Neuronal stem cell (in vitro differentiated cells): ENCODE data around the gene FBXO8.

Source experiments
- DNase-seq: peaks from one replicate; pipeline ENCODE4 v3.0.0-alpha.2; 2013; ENCODE audit warnings: low spot score
- H2AFZ ChIP-seq: one replicate; pipeline ENCODE4 v1.6.1; 2013; ENCODE audit warnings: mild to moderate bottlenecking, low read length, inconsistent platforms
- H2AK5ac ChIP-seq: 2 replicates; pipeline ENCODE4 v1.6.1; 2013; ENCODE audit warnings: low read depth, mild to moderate bottlenecking, inconsistent platforms, low read length, moderate library complexity, mixed read lengths
- H2BK120ac ChIP-seq: 2 replicates; pipeline ENCODE4 v1.6.1; 2013; ENCODE audit warnings: low read depth, mild to moderate bottlenecking, inconsistent platforms, low read length, moderate library complexity, mixed read lengths
- H2BK12ac ChIP-seq: one replicate; pipeline ENCODE4 v1.6.1; 2013; ENCODE audit warnings: low read length, inconsistent platforms
- H2BK15ac ChIP-seq: 2 replicates; pipeline ENCODE4 v1.6.1; 2013; ENCODE audit warnings: mild to moderate bottlenecking, low read length, inconsistent platforms, mixed read lengths
- H2BK5ac ChIP-seq: one replicate; pipeline ENCODE4 v1.6.1; 2013; ENCODE audit warnings: inconsistent platforms, mild to moderate bottlenecking, low read length, moderate library complexity
- H3K14ac ChIP-seq: one replicate; pipeline ENCODE4 v1.6.1; 2013; ENCODE audit warnings: low read length, inconsistent platforms
- H3K18ac ChIP-seq: 2 replicates; pipeline ENCODE4 v1.6.1; 2013; ENCODE audit warnings: low read length, inconsistent platforms
- H3K23ac ChIP-seq: 2 replicates; pipeline ENCODE4 v1.6.1; 2013; ENCODE audit warnings: low read depth, mild to moderate bottlenecking, mixed read lengths, low read length, inconsistent platforms; ENCODE audit not compliant: poor library complexity
- H3K27ac ChIP-seq: replicated peaks from 3 replicates; pipeline ENCODE4 v1.5.1; 2013; ENCODE audit warnings: low read length, inconsistent platforms
- H3K27me3 ChIP-seq, 3 experiments: 2 replicates each; pipeline ENCODE4 v1.6.1; 2013; ENCODE audit warnings: low read length in 3 of 3, mild to moderate bottlenecking in 2 of 3, inconsistent platforms in 1 of 3, low read depth in 1 of 3, mixed read lengths in 1 of 3, moderate library complexity in 1 of 3; ENCODE audit not compliant: control insufficient read depth in 3 of 3, insufficient read depth in 3 of 3
- H3K36me3 ChIP-seq, 2 donors: replicated peaks in 1 of 2; 2 replicates each; pipeline ENCODE4 v1.6.1; 2013; ENCODE audit warnings: low read length in 2 of 2; ENCODE audit not compliant: control insufficient read depth in 2 of 2, insufficient read depth in 2 of 2
- H3K4ac ChIP-seq: 2 replicates; pipeline ENCODE4 v1.6.1; 2013; ENCODE audit warnings: inconsistent platforms, mild to moderate bottlenecking, low read length, moderate library complexity
- H3K4me1 ChIP-seq, 2 donors: 1 replicate in 1 of 2; 2 replicates in 1 of 2; pipeline ENCODE4 v1.6.1; 2013; ENCODE audit warnings: low read length in 2 of 2, low read depth in 1 of 2; ENCODE audit not compliant: control insufficient read depth in 2 of 2, insufficient read depth in 1 of 2
- H3K4me2 ChIP-seq: one replicate; pipeline ENCODE4 v1.6.1; 2013; ENCODE audit warnings: mild to moderate bottlenecking, low read length, inconsistent platforms; ENCODE audit not compliant: insufficient read depth, poor library complexity, severe bottlenecking
- H3K4me3 ChIP-seq, 2 donors: 2 replicates each; pipeline ENCODE4 v1.5.1; 2013; ENCODE audit warnings: low read length in 2 of 2, mild to moderate bottlenecking in 2 of 2, inconsistent platforms in 1 of 2, moderate library complexity in 1 of 2
- H3K79me1 ChIP-seq: one replicate; pipeline ENCODE4 v1.6.1; 2013; ENCODE audit warnings: low read depth, mild to moderate bottlenecking, inconsistent platforms, low read length, moderate library complexity
- H3K9ac ChIP-seq: one replicate; pipeline ENCODE4 v1.6.1; 2013; ENCODE audit warnings: mild to moderate bottlenecking, low read depth, low read length, inconsistent platforms; ENCODE audit not compliant: poor library complexity
- H3K9me3 ChIP-seq, 2 donors: replicated peaks in 1 of 2; 2 replicates each; pipeline versions ENCODE3 to v1.6.1; 2013; ENCODE audit warnings: low read length in 2 of 2, mild to moderate bottlenecking in 2 of 2, inconsistent platforms in 1 of 2, low read depth in 1 of 2, mixed read lengths in 1 of 2, moderate library complexity in 1 of 2; ENCODE audit not compliant: control insufficient read depth in 2 of 2, insufficient read depth in 1 of 2
- H4K8ac ChIP-seq: one replicate; pipeline ENCODE4 v1.6.1; 2013; ENCODE audit warnings: low read depth, mild to moderate bottlenecking, inconsistent platforms, low read length, moderate library complexity
- H4K91ac ChIP-seq: one replicate; pipeline ENCODE4 v1.6.1; 2013; ENCODE audit warnings: low read length, low read depth, mild to moderate bottlenecking, inconsistent platforms; ENCODE audit not compliant: poor library complexity
- WGBS, 2 donors: extraction: QIAGEN DNeasy Blood & Tissue Kit; methylation state at CpG; one replicate each; pipeline ENCODE4 v1.1.7; 2013; ENCODE audit warnings: missing lambda C conversion rate in 2 of 2, mixed read lengths in 1 of 2; ENCODE audit not compliant: insufficient read length in 2 of 2, insufficient replicate concordance in 1 of 2; ENCODE audit errors: extremely low coverage in 2 of 2; 5-methylcytosine and 5-hydroxymethylcytosine counted together

Gene FBXO8

GRCh38 chr4:174281182-174281737, 2.2 kb downstream of the FBXO8 start:
- no peak overlapping the region for H2BK120ac ChIP-seq
- peaks cover 0 to 6% of the 10 kb centered on the region in 2 donors for H3K9me3 ChIP-seq
- no peak overlapping the region for H4K8ac ChIP-seq
- no peak overlapping the region for H3K14ac ChIP-seq
- H3K27ac ChIP-seq, result no peak overlapping the region
- no peak overlapping the region for H2AFZ ChIP-seq
- H3K79me1 ChIP-seq, result peaks cover 1% of the 10 kb centered on the region
- no CpG with 5 or more reads among the region's 5 CpGs for WGBS, 2 donors
- no peaks in the 10 kb centered on the region for H3K36me3 ChIP-seq
- H3K18ac ChIP-seq, result no peak overlapping the region
- no peak overlapping the region for H2BK15ac ChIP-seq
- no peak overlapping the region for H2BK5ac ChIP-seq
- H4K91ac ChIP-seq, result no peak overlapping the region
- H2AK5ac ChIP-seq, result no peak overlapping the region
- H3K9ac ChIP-seq, result no peak overlapping the region
- H3K4me3 ChIP-seq, result no peak overlapping the region
- H3K4me2 ChIP-seq, result no peak overlapping the region
- DNase-seq, result no peak
- no peak overlapping the region for H2BK12ac ChIP-seq
- H3K4ac ChIP-seq, result no peak overlapping the region
- no peak overlapping the region for H3K23ac ChIP-seq
- peaks cover 2 to 8% of the 10 kb centered on the region in 2 donors for H3K4me1 ChIP-seq
- no peaks in the 10 kb centered on the region for H3K27me3 ChIP-seq

GRCh38 chr4:174279433-174280155, 3.9 kb downstream of the FBXO8 start:
- peaks cover 0 to 3% of the 10 kb centered on the region in 2 donors for H3K4me1 ChIP-seq
- no peaks in the 10 kb centered on the region for H3K27me3 ChIP-seq
- H3K4me3 ChIP-seq, result no peak overlapping the region
- no peak overlapping the region for H3K14ac ChIP-seq
- no CpG with 5 or more reads among the region's 3 CpGs for WGBS, 2 donors
- DNase-seq, result no peak
- H2AFZ ChIP-seq, result no peak overlapping the region
- H3K4ac ChIP-seq, result no peak overlapping the region
- no peak overlapping the region for H3K9ac ChIP-seq
- H3K36me3 ChIP-seq, result no peaks in the 10 kb centered on the region
- H3K79me1 ChIP-seq, result peaks cover 1% of the 10 kb centered on the region
- H3K9me3 ChIP-seq, result peaks cover 0 to 6% of the 10 kb centered on the region in 2 donors
- no peak overlapping the region for H2BK120ac ChIP-seq
- H3K18ac ChIP-seq, result no peak overlapping the region
- H3K4me2 ChIP-seq, result no peak overlapping the region
- no peak overlapping the region for H2BK15ac ChIP-seq
- no peak overlapping the region for H4K8ac ChIP-seq
- no peak overlapping the region for H3K23ac ChIP-seq
- no peak overlapping the region for H2AK5ac ChIP-seq
- no peak overlapping the region for H4K91ac ChIP-seq
- no peak overlapping the region for H3K27ac ChIP-seq
- no peak overlapping the region for H2BK5ac ChIP-seq
- H2BK12ac ChIP-seq, result no peak overlapping the region

GRCh38 chr4:174278467-174278866, 5.0 kb downstream of the FBXO8 start:
- Histone ChIP-seq H3K36me3 (no peaks in the 10 kb centered on the region), H3K79me1 (peaks cover 1% of the 10 kb centered on the region), H3K23ac (no peak overlapping the region), H3K9me3 (peaks cover 0 to 6% of the 10 kb centered on the region in 2 donors), H3K9ac (no peak overlapping the region), H3K27me3 (no peaks in the 10 kb centered on the region), H3K14ac (no peak overlapping the region), H3K27ac (no peak overlapping the region), H3K4me3 (no peak overlapping the region), H2AFZ (no peak overlapping the region), H3K4ac (no peak overlapping the region), H2BK15ac (no peak overlapping the region), H3K4me1 (peaks cover 0 to 3% of the 10 kb centered on the region in 2 donors), H2BK5ac (no peak overlapping the region), H2BK12ac (no peak overlapping the region), H4K8ac (no peak overlapping the region), H3K4me2 (no peak overlapping the region), H2BK120ac (no peak overlapping the region), H2AK5ac (no peak overlapping the region), H4K91ac (no peak overlapping the region), H3K18ac (no peak overlapping the region)
- no peak for DNase-seq

- no peak overlapping the region for H4K91ac ChIP-seq
- no peak overlapping the region for H2AK5ac ChIP-seq
- no peak overlapping the region for H3K14ac ChIP-seq
- DNase-seq, result no peak
- H2BK15ac ChIP-seq, result no peak overlapping the region
- no peak overlapping the region for H3K9ac ChIP-seq
- H2BK12ac ChIP-seq, result no peak overlapping the region
- H4K8ac ChIP-seq, result no peak overlapping the region
- H2AFZ ChIP-seq, result no peak overlapping the region
- H2BK120ac ChIP-seq, result no peak overlapping the region
- peaks cover 0 to 3% of the 10 kb centered on the region in 2 donors for H3K4me1 ChIP-seq
- H3K27ac ChIP-seq, result no peak overlapping the region
- H3K27me3 ChIP-seq, result no peaks in the 10 kb centered on the region
- no CpG with 5 or more reads among the region's 3 CpGs for WGBS, 2 donors
- H3K4me3 ChIP-seq, result no peak overlapping the region
- H3K79me1 ChIP-seq, result peaks cover 1% of the 10 kb centered on the region
- no peak overlapping the region for H3K4me2 ChIP-seq
- no peaks in the 10 kb centered on the region for H3K36me3 ChIP-seq
- no peak overlapping the region for H3K23ac ChIP-seq
- no peak overlapping the region for H3K4ac ChIP-seq
- no peak overlapping the region for H2BK5ac ChIP-seq
- H3K18ac ChIP-seq, result no peak overlapping the region
- H3K9me3 ChIP-seq, result peaks cover 0 to 6% of the 10 kb centered on the region in 2 donors
Measured at GRCh38 chr4:174277433-174277832, 6.0 kb downstream of the FBXO8 start.
